Activated naive CD4-positive, alpha-beta T cell treated with anti-CD3 and anti-CD28 coated beads, Interleukin-2, amount 10 ng/mL, durations not matched to agents 5 hours and 36 hours (primary cell): ENCODE measurements around the gene C1GALT1C1L. TPM values are rescaled to one million over a fixed set of nuclear protein-coding genes. Genes with fewer than 3 reads are reported as not detected.

ENCODE experiments used
- total RNA-seq, 2 experiments: library from RNA; stranded (reverse); gene quantifications; one replicate each; pipeline ENCODE4 v1.2.3, GENCODE V29; 2021

The C1GALT1C1L gene
- not detected for total RNA-seq

DNA sequence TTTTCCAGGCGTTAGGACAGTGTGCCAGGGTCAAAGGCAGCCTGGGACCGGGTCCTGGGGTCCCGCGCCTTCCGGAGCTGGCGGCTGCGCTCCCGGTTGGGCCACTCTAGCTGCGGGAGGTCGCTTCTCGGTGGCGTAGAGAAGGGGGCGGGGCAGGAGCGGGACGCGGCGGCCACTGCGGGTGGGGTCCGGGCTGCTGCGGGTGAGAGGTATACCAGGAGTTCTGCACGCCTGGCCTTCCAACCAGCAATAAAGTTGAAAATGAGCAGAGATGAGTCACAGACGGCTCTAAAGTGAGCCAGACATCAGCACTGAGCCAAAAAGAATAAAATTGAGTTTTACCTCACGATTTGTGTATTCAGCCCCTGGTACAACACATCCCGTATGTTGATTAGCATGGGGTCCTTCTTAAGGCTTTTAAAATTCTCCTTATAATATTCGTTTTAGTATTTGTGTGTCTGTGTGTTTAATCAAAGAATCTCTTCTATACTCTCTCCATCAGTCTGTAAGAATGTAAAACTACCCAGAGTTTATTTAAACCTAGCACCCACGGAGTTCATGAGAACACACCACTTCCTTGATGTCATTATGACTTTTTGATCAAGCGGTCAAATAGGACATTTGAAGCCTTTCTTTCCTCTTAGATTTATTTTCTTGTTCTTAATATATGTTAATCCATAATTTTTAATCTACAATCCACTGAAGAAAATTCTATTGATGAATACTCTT lies at the start of gene C1GALT1C1L:
C1GALT1C1L (minus strand) TSS at position 108 of the 729 bp plus-strand sequence; CDS start at position 1, 107 bp downstream.

DNA sequence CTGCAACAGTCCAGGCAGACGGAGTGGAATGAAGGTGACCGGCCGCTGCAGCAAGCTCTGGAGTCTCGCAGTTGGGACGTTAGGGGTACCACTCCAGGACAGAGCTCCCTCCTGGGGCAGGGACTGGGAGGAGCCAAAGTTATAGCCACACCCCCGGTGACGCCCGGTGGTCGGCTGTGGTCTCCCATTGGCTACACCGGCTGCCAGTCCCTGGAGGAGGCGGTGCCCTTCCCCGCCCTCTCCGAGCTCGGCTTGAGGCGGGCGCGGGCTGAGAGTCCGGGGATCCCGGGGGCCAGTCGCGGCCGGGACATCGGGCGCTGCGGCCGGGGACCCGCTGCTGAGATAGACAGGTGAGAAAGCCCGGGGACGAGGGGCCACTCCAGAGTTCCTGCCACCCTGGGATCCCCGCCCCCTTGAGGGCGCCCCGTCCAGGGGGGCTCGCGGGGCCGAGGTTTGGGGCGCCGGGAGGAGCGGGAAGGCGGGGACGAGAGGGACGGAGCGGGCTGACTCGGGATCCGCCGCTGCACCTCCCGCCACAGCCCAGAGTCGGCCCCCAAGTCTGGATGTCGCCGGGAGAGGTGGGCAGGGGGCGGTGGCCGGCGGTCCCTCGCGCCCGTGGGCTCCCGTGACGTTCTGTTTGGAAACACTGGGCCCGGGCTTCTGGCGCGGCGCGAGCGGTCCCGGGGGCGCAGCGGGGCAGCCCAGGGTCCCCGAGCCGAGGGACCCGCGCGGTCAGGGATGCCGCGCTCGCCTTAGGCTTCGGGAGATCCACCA lies 39.0 kb downstream of the C1GALT1C1L start, which contains the start of gene PLEKHH2:
PLEKHH2 (plus strand) TSS at position 231 of the 774 bp plus-strand sequence. CDS start 7,414 bp downstream, outside the sequence.

Other genes with a start within 250 kb of the C1GALT1C1L start
- 10 to 100 TPM; 21.6 to 27.7 TPM for gene THADA, start 80.4 kb downstream of the C1GALT1C1L start, total RNA-seq
- gene PLEKHH2, start 39.2 kb downstream of the C1GALT1C1L start, total RNA-seq: under 1 TPM; 0.53 to 0.58 TPM
- 1 to 10 TPM; 2.6 to 3.1 TPM for gene DYNC2LI1, start 97.6 kb upstream of the C1GALT1C1L start, total RNA-seq
- gene ABCG5, start 162.4 kb upstream of the C1GALT1C1L start, total RNA-seq: not detected
- gene ABCG8, start 162.5 kb upstream of the C1GALT1C1L start, total RNA-seq: not detected